Endothelial cell of umbilical vein (primary cell): ENCODE data around the gene KRR1. TPM values are rescaled to one million over a fixed set of nuclear protein-coding genes. Genes with fewer than 3 reads are reported as not detected.

ENCODE experiments used
- BruUV-seq: library from RNA; stranded (reverse); fragments of 400-500 nt; replicated peaks from 2 replicates; lab custom pipeline; 2021; lab: Mats Ljungman, UMichigan
- CTCF ChIA-PET: fragments of 300-600, 350-600 bp; sonication (Branson Sonifier 250); formaldehyde crosslinking; loops from one replicate; lab custom pipeline; 2021; ENCODE audit warnings: antibody characterized with exemption, inconsistent platforms; lab: Charles Lee
- POLR2A ChIA-PET: fragments of 300-600, 350-600 bp; sonication (Branson Sonifier 250); formaldehyde crosslinking; loops from one replicate; lab custom pipeline; 2021; ENCODE audit warnings: antibody characterized with exemption, inconsistent platforms; lab: Charles Lee
- DNase-seq: peaks from one replicate; pipeline ENCODE4 v3.0.0-alpha.2; 2011; ENCODE audit warnings: low read depth, low spot score
- FAIRE-seq: peaks from 2 replicates; lab custom pipeline; 2011; peaks lifted over from hg19 to GRCh38; lab: Jason Lieb, UNC
- H2AFZ ChIP-seq: 2 replicates; pipeline ENCODE4 v1.6.0; 2012; ENCODE audit warnings: low read depth, low read length, control low read depth, inconsistent platforms
- H3K27ac ChIP-seq: 2 replicates; pipeline ENCODE4 v1.5.1; 2011; ENCODE audit warnings: low read depth, mild to moderate bottlenecking, control low read depth, low read length, moderate library complexity; ENCODE audit not compliant: insufficient read depth
- H3K27me3 ChIP-seq, 2 experiments: 2 replicates each; pipeline versions ENCODE4 v1.6.0 to v1.6.1; 2011; ENCODE audit warnings: low read length in 2 of 2, mixed read lengths in 1 of 2; ENCODE audit not compliant: control insufficient read depth in 2 of 2, insufficient read depth in 2 of 2
- H3K36me3 ChIP-seq, 2 experiments: 2 replicates in 1 of 2; 3 replicates in 1 of 2; pipeline ENCODE4 v1.5.1; 2011; ENCODE audit warnings: low read length in 2 of 2, mild to moderate bottlenecking in 1 of 2, moderate library complexity in 1 of 2; ENCODE audit not compliant: control insufficient read depth in 2 of 2, insufficient read depth in 2 of 2; ENCODE audit errors: extremely low read depth in 1 of 2
- H3K4me1 ChIP-seq: 3 replicates; pipeline ENCODE4 v1.5.1; 2011; ENCODE audit warnings: mild to moderate bottlenecking, low read length; ENCODE audit not compliant: control insufficient read depth, insufficient read depth; ENCODE audit errors: extremely low read depth
- H3K4me2 ChIP-seq: 2 replicates; pipeline ENCODE4 v1.6.1; 2011; ENCODE audit warnings: low read length, control low read depth, mixed read lengths; ENCODE audit not compliant: insufficient read depth
- H3K4me3 ChIP-seq, 3 experiments: fragments of 200-600 bp in 1 of 3; sonication (generic), shearing (Covaris generic) in 1 of 3; replicated peaks in 1 of 3; 2 replicates each; pipeline ENCODE4 v1.5.1; 2011 to 2016; ENCODE audit warnings: control low read depth in 3 of 3, low read length in 3 of 3, mild to moderate bottlenecking in 2 of 3, inconsistent platforms in 1 of 3, low read depth in 1 of 3, moderate library complexity in 1 of 3; ENCODE audit not compliant: insufficient read depth in 1 of 3
- H3K79me2 ChIP-seq: 2 replicates; pipeline ENCODE4 v1.6.0; 2012; ENCODE audit warnings: low read length, inconsistent platforms; ENCODE audit not compliant: control insufficient read depth, insufficient read depth
- H3K9ac ChIP-seq: replicated peaks from 2 replicates; pipeline ENCODE3; 2011; ENCODE audit warnings: low read length, control low read depth; ENCODE audit not compliant: insufficient read depth; ENCODE audit errors: extremely low read depth
- H3K9me1 ChIP-seq: replicated peaks from 3 replicates; pipeline ENCODE4 v1.6.0; 2011; ENCODE audit warnings: mild to moderate bottlenecking, low read length; ENCODE audit not compliant: control insufficient read depth, insufficient read depth; ENCODE audit errors: extremely low read depth
- H3K9me3 ChIP-seq: replicated peaks from 2 replicates; pipeline ENCODE4 v1.5.1; 2012; ENCODE audit warnings: low read length, inconsistent platforms; ENCODE audit not compliant: control insufficient read depth, insufficient read depth
- H4K20me1 ChIP-seq: replicated peaks from 2 replicates; pipeline ENCODE3; 2011; ENCODE audit warnings: mild to moderate bottlenecking, low read length; ENCODE audit not compliant: control insufficient read depth, insufficient read depth; ENCODE audit errors: extremely low read depth
- CTCF ChIP-seq, 2 donors: IDR thresholded peaks; 1 replicate in 1 of 2; 2 replicates in 1 of 2; pipeline ENCODE4 v1.5.1; 2011; ENCODE audit warnings: low read length in 2 of 2, mild to moderate bottlenecking in 2 of 2, moderate library complexity in 2 of 2, control low read depth in 1 of 2, inconsistent platforms in 1 of 2, low read depth in 1 of 2; ENCODE audit not compliant: insufficient read depth in 1 of 2; ENCODE audit errors: extremely low read depth in 1 of 2
- EZH2 ChIP-seq: IDR thresholded peaks from 2 replicates; pipeline ENCODE4 v1.6.1; 2012; ENCODE audit warnings: borderline replicate concordance, low read depth, mild to moderate bottlenecking, moderate library complexity, low read length, inconsistent platforms; ENCODE audit not compliant: severe bottlenecking
- FOS ChIP-seq: IDR thresholded peaks from 2 replicates; pipeline ENCODE4 v1.6.1; 2011; ENCODE audit warnings: mild to moderate bottlenecking, low read length, moderate library complexity, borderline replicate concordance; ENCODE audit not compliant: insufficient read depth
- GATA2 ChIP-seq: IDR thresholded peaks from 2 replicates; pipeline ENCODE4 v1.7.0; 2011; ENCODE audit warnings: low read depth, mild to moderate bottlenecking, moderate library complexity, mixed read lengths, low read length; ENCODE audit not compliant: insufficient read length, insufficient read depth
- JUN ChIP-seq: IDR thresholded peaks from 2 replicates; pipeline ENCODE4 v1.6.1; 2011; ENCODE audit warnings: borderline replicate concordance, low read depth; ENCODE audit not compliant: insufficient read length, insufficient read depth
- MAX ChIP-seq: IDR thresholded peaks from 2 replicates; pipeline ENCODE4 v1.6.1; 2011; ENCODE audit not compliant: insufficient read depth, insufficient read length
- POLR2A ChIP-seq: IDR thresholded peaks from 2 replicates; pipeline ENCODE4 v1.6.1; 2012; ENCODE audit warnings: low read depth, mild to moderate bottlenecking, control low read depth, low read length
- POLR2AphosphoS5 ChIP-seq: IDR thresholded peaks from 2 replicates; pipeline ENCODE4 v1.6.1; 2012; ENCODE audit warnings: low read depth, mild to moderate bottlenecking, control low read depth, low read length, moderate library complexity; ENCODE audit not compliant: insufficient read depth
- dilution Hi-C: fragments of 300-500 bp; cut with MboI; formaldehyde crosslinking; loops from one replicate; pipeline ENCODE4 v1.15.0; 2019; ENCODE audit warnings: low sequenced_read_pairs; ENCODE audit not compliant: extremely low pct_ligation_motif_present
- intact Hi-C: fragments of 100-400 bp; cut with micrococcal nuclease; formaldehyde crosslinking; loops from one replicate; pipeline ENCODE4 v1.10.0; 2022
- polyA plus RNA-seq, 4 experiments: library from polyadenylated mRNA; depleted of rRNA in 3 of 4; stranded (reverse) in 3 of 4; unstranded in 1 of 4; fragments of >200 nt; gene quantifications; 2 replicates each; pipeline versions ENCODE4 v1.2.1 to v1.2.3, GENCODE V29; 2011 to 2012; ENCODE audit warnings: missing spikeins in 1 of 4
- total RNA-seq: library from RNA; stranded (reverse); gene quantifications from 2 replicates; pipeline ENCODE4 v1.2.3, GENCODE V29; 2021

Gene KRR1
- total and polyA plus RNA-seq, 2 donors (not counting 3 experiments of a cell fraction or from before 2014, with no cell fraction given), result 5.9 to 49.3 TPM

DNA sequence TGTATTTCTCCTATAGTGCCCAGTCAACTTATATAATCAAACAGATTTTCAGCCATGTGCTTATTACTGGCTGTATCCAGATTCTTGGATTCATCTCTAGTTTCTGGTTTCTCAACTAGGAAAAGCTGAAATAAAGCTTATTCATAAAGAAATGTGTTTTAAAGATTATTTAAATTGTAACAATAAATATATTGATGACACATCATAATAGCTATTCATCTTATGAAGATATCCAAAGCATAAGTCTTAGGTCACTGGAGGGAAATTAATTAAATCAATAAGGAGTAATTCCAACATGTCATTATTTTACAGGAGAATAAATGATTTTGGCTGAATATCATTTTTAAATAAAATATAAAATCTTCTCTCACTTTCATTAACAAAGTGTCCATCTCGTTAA, 32.1 kb upstream of the KRR1 start:
- FAIRE-seq (no peak), DNase-seq (no peak)
- dilution Hi-C loops (no loop called here), intact Hi-C loops (no loop called here)
- CTCF ChIA-PET, result interaction anchor here (1.2 to 2.4 kb wide), 6 partner anchors 11 to 494 kb away, joined by 3 to 7 read pairs (median 5); no protein-coding TSS in a partner anchor
- H3K36me3 ChIP-seq, result no peaks in the 10 kb centered on the region
- no peak overlapping the region for H3K9ac ChIP-seq
- no peaks in the 10 kb centered on the region for H3K27me3 ChIP-seq
- H2AFZ ChIP-seq, result no peak overlapping the region
- no peak overlapping the region for H3K4me2 ChIP-seq
- no peaks in the 10 kb centered on the region for H3K9me3 ChIP-seq
- H3K4me1 ChIP-seq, result peaks cover 9% of the 10 kb centered on the region
- H3K27ac ChIP-seq, result no peak overlapping the region
- BruUV-seq, result no TSS peak
- no peak overlapping the region for H3K4me3 ChIP-seq
- POLR2A ChIA-PET, result no interaction called here
- no peaks in the 10 kb centered on the region for H3K9me1 ChIP-seq
- H3K79me2 ChIP-seq, result no peaks in the 10 kb centered on the region
- TF ChIP-seq JUN, result no peak
- no peak for TF ChIP-seq FOS
- TF ChIP-seq GATA2, result no peak
- TF ChIP-seq POLR2AphosphoS5, result no peak
- no peak for TF ChIP-seq CTCF (IDR thresholded peaks at IDR 0.05; ENCODE audit: extremely low read depth in 1 of 2, insufficient read depth in 1 of 2, low read depth in 1 of 2, low read length in 2 of 2)
- no peak for TF ChIP-seq POLR2A
- no peak for TF ChIP-seq EZH2
- no peak for TF ChIP-seq MAX
- H4K20me1 ChIP-seq, result no peaks in the 10 kb centered on the region
